Jurkat, Clone E6-1 (cell line): Measurements from ENCODE around the gene KIRREL3.

Source experiments
- DNase-seq: peaks from one replicate; pipeline ENCODE4 v3.0.0-alpha.2; 2011; ENCODE audit warnings: low read depth, low spot score
- H3K4me3 ChIP-seq: 2 replicates; pipeline ENCODE4 v1.5.1; 2011; ENCODE audit warnings: mild to moderate bottlenecking, low read length, control low read depth, moderate library complexity

The KIRREL3 gene

DNA sequence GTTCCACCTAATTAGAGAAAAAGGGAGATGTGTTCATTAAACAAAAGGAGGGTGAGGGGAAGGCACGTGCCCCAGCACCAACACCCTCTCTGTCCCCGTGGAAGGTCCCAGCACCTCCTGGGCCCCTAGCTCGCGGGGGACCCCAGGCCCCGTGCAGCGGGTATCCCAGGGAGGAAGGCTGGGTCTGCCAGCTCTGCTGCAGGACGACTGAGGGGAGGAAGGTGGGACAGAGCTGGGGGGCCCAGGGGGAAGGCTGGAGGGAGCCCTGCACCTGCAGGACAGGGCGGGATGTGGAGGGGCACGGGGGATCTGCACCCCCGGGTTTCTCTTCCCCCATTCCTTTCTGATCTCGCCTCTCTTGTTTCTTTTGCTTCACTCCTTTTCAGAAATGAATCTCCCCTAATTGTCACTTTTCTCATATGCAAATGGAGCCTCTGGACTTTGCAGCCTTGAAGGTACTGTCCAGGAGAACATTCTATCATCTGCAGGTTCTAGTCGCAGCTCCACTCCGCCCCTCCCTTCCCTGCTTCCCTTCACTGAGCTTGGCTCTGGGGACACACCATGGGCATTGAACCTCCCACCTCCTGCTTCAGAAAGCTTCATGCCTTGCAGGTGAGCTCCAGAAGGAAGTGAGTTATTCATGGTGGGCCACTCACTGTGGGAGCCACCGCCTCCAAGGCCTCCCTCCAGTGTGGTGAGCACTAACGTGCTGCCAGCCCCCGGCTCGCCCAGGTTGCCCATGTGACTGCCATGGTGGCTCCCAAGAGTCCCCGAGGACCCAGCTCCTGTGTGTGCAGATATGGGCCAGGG, 534.1 kb downstream of the KIRREL3 start:
- DNase-seq, result no peak

DNA sequence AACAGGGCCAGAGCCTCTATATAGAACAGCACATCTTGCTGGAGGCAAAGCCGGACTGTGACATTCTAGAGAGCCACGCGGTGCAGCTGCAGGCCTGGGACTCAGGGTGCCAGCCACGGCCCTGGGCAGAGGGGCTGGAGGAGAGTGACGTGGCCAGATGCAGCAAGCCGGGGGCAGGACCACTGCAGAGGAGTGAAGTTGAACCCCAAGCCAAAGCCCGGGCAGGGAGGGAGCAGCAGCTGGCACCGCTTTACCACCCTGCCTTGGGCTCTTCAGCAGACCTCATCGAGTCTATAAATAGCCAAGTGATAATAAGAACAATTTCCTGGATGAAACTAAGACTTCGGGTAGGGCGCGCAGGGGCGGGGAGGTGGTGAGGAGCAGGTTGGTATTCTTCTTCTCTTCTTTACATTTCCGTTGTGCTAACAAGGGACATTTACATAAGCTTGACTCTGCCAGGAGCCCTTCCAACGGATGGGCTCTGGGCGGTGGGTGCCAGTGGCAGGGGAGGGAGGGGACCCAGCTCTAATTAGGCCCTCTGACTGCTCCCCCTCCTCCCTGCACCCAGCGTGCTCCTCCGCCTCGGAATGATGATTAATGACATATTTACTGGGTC, 534.9 kb downstream of the KIRREL3 start:
- H3K4me3 ChIP-seq, result no peak overlapping the region
- DNase-seq, result peak; percentile 25

More for the DNA sequence above, 534.1 kb downstream of the KIRREL3 start:
- H3K4me3 ChIP-seq, result no peak overlapping the region

DNA sequence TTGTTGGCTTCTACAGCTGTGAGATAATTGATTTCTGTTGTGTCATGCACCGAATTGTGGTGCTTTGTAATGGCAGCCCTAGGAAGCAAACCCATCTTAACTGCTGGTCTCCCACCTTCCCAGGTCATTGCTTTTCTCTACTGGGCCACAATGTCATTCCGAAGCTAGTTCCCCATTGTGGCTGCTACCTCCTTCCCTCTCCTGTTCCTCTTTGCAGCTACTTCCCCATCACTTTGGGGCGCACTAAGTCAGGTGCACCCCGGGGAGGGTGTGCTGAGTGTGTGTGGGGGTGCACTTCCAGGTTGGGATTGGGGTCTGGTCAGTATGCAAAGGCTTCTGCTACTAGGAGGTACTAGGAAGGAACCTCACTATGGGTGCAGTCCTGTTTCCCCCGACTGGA, 535.8 kb downstream of the KIRREL3 start:
- DNase-seq, result no peak
- no peak overlapping the region for H3K4me3 ChIP-seq

DNA sequence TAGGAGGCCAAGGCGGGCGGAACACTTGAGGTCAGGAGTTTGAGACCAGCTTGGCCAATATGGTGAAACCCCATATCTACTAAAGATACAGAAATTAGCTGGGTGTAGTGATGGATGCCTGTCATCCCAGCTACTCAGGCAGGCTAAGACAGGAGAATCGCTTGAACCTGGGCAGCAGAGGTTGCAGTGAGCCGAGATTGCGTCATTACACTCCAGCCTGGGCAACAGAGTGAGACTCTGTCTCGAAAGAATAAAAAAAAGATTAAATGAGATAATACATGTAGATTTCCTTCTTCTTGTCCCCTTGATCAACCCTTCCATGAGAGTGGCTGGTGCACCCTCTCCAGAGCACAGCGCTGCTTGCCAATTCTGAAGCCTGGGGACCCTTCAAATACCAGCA, 538.1 kb downstream of the KIRREL3 start:
- DNase-seq, result no peak
- H3K4me3 ChIP-seq, result no peak overlapping the region

DNA sequence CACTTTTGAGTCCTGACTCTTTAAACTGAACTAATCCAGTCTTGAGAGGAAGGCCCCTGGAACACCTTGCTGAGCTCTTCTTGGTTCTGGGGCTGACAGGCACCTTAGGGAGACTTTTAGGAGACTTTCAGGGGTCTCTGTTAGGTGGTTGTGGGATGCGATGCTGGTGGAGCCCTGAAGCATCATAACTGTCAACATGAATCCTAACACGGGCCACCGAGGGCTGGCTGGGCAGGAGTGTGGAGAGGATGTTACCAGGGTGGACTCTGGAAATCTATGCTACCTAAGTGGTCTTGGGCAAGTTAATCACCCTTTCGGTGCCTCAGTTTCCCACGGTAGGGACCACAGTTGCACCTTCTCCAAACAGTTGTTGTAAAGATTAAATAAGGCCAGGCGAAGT, 538.6 kb downstream of the KIRREL3 start:
- H3K4me3 ChIP-seq, result no peak overlapping the region
- no peak for DNase-seq

DNA sequence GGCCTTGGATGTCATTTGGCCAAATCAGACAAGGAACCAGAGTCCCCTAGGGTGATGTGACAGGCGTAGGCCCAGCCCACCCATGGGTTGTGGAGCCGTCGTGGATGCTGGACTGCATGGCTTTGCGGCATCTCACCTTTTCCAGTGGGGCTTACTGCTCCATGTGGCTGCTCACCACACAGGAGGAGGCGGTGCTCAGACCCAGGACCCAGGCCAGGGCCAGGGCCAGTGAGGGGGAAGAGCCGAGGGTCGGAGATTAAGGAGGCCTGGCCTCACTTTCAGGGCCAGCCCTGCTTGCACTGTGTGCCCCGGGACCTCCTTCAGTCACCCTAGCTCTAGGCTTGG, 539.5 kb downstream of the KIRREL3 start:
- H3K4me3 ChIP-seq, result no peak overlapping the region
- DNase-seq, result no peak

DNA sequence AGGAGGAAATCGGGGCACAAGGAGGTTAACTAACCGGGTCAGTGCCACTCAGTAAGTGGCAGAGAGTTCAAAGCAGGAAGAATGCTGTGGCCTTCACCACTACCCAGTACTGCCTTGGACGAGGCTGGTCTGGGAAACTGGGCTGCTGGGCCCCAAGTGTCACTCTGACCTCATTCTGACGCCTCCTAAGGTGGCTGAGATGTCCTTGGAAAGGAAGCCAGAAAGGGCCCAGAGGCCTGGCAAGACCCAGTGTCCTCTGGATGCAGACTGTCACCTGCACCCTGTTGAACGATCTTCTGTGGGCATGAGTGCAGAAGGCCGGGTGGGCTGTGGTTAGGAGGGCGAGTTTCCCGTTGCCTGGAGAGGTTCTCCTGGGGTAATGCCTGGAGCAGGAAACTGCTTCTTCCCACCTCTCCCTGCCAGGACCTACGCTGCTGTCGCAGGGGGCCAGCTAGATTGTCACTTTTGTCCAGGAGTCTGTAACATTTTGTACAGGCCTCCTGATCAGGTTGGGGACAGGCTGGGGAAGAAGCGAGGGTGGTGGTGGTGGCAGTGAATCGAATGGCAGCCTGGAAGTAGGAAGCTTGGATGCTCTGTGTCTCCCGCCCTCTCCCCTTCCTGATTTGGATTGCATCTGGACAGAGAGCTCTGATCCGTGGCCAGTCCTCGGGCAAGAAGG, 540.0 kb downstream of the KIRREL3 start:
- no peak for DNase-seq
- no peak overlapping the region for H3K4me3 ChIP-seq

DNA sequence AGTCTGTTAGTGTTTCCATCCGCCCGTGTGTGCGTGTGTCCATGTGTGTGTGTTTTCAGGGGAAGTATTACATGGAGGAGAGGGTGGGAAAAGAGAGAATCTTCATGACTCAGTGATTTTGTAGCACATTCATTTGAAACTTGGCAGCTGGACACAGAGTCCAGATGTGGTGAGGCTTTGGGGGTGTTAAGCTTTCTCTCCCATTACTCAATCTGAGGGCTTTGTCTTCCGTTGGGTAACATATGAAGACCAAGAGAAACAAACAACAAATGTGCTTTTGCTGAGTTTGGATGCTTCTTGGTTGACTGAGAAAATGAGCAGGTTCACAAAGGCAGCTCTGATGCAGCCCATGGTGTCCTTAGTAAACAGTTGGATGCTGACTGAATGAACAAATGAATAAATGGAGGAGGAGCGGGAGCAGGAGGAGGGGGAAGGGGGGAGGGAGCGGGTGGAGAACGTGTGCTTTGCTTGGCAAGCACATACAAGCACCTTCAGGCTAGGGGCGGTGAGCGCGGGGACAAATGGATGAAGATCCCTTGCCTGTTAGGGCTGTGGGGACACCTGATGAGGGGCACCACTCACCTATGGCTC, 540.8 kb downstream of the KIRREL3 start:
- no peak for DNase-seq

DNA sequence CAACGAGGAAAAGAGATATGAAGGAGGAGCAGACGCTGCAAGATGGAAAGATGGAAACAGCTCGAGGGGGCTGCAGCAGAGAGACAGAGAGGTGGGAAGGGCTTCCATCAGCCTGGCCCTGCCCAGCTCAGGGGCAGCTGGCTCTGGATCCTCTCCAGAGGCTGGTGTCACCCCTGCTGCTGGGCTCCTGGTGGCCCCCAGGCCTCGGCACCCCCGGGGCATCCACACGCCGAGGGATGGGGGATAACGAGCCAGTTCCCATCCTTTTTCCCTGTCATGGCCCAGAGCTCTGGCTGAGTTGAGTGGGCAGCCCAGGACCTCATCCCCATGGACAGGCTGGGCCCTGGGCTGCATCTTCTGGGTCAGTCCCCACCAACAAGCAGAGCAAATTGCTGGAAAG, 542.8 kb downstream of the KIRREL3 start:
- DNase-seq, result no peak
- no peak overlapping the region for H3K4me3 ChIP-seq

More for the DNA sequence above, 540.8 kb downstream of the KIRREL3 start:
- H3K4me3 ChIP-seq, result no peak overlapping the region

DNA sequence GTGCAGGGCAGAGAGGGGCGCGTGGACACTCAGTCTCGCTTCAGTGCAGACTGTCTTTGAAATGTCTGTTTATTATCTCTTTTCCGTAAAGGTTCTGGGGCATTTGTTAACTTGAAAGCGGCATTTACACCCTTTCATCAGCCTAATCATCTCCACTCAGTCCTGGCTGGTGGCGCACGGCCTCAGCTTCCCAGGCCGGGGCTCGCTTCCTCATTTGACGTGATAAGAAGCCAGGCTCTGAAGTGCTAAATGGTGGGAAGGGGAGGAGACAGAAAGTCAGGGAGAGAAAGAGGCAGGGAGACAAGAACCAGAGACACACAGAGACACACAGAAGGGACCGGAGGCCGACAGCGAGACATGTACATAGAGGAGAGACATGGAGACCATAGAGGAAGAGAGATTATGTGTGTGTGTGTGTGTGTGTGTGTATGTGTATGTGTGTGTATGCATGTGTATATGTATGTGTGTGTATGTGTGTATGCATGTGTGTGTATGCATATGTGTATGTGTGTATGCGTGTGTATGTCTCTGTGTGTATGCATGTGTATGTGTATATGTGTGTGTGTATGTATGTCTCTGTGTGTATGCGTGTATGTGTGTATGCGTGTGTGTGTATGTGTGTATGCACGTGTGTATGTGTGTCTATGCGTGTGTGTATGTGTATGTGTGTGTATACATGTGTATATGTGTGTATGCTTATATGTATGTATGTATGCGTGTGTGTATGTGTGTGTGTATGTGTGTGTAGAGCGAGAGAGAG, 543.6 kb downstream of the KIRREL3 start:
- DNase-seq, result no peak
- no peak overlapping the region for H3K4me3 ChIP-seq

DNA sequence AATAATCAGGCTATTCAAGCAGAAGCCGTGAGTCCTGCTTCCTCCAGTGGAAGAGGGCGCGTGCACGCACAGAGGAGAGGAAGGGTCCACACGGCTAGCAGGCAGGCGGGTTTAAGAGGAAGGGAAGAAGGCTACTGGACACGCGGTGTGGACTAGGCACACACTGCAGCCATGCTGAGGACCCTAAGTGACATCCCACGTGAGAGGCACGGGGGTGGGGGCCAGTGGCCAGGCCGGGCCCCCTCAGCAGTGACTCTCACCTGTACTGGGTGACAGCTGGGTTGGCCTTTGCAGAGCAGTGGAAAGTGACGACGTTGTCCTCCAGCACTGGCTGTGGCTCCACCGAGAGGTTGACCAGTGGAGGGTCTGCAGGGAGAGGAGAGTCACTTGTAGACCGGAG, 544.5 kb downstream of the KIRREL3 start:
- no peak for DNase-seq
- H3K4me3 ChIP-seq, result no peak overlapping the region

DNA sequence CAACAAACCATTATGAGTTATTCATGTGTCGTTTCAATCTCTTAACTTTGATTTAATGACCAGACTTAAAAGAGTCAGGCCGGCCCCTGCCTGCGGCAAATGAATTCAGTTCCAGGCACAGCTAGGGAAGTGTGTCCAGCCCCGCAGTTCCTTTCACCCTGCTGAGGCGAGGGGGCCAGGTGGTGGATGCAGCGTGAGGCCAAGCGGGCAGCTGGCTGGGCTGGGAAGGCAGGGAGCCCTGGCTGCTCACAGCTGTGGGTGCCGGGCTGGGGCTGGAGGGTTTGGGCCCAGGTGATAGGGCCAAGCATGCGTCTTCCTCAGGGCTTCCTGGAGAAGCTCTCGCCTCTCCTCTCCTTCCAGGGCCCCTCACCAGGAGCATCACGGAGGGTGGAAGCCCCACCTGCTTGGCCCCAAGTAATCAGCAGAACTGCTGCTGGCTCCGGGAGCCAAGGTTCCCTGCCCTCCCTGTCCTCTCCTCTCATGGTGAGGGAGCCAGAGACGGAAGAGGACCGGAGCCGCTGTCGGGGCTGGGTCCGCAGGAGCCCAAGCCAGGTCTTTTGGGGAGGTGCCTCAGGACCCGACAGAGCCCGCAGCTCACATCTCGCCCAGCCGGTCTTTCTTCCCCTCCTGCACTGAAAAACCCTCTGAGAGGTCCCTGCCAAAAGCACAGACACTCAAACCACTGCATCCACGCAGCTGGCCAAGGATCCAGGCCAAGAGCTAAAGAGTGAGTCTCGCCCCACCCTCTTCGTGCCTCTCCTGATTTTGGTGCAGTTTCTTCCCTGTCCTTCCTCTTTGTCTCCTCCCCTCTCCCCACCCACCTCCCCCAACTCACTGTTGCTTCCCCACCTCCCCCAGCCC, 548.1 kb downstream of the KIRREL3 start:
- DNase-seq, result no peak
- H3K4me3 ChIP-seq, result no peak overlapping the region

DNA sequence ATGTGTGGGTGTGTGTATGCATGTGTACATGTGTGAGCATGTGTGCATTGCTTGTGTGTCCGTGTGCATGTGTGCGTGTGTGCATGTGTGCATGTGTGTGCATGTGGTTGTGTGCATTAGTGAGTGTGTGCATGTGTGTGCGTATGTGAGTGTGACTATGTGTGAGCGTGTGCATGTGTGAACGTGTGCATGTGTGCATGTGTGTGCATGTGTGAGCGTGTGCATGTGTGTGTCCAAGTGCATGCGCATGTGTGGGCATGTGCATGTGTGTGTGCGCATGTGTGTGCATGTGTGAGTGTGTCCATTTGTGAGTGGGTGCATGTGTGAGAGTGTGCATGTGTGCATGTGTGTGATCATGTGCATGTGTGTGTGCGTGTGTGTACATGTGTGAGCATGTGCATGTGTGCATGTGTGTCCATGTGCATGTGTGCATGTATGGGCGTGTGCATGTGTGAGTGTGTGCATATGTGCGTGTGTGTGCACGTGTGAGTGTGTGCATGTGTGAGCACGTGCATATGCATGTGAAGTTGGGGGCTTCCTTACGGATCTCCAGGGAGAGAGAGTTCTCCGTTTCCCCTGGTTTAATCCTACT, 549.3 kb downstream of the KIRREL3 start:
- no peak overlapping the region for H3K4me3 ChIP-seq

DNA sequence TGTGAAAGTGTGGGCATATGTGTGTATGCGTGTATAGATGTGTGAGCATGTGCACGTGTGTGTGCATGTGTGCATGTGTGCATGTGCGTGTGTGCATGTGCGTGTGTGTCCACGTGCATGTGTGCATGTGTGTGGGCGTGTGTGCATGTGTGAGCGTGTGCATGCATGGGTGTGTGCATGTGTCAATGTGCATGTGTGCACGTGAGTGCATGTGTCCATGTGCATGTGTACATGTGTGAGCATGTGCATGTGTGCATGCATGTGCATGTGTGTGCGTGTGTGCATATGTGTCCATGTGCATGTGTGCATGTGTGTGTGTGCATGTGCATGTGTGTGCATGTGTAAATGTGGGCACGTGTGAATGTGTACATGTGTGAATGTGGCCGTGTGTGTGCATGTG, 549.8 kb downstream of the KIRREL3 start:
- no peak for DNase-seq
- H3K4me3 ChIP-seq, result no peak overlapping the region

More for the DNA sequence above, 549.3 kb downstream of the KIRREL3 start:
- no peak for DNase-seq

DNA sequence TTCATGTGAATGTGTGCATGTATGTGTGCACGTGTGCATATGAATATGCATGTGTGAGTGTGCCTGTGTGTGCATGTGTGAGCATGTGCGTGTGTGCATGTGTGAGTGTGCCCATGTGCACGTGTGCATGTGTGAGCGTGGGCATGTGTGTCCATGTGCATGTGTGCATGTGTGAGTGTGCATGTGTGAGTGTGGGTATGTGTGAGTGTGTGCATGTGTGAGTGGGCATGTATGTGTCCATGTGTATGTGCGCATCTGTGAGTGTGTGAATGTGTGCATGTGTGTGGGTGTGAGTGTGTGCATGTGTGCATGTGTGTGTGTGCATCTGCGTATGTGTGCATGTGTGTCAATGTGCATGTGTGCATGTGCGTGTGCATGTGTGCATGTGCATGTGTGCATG, 550.4 kb downstream of the KIRREL3 start:
- no peak for DNase-seq
- H3K4me3 ChIP-seq, result no peak overlapping the region

DNA sequence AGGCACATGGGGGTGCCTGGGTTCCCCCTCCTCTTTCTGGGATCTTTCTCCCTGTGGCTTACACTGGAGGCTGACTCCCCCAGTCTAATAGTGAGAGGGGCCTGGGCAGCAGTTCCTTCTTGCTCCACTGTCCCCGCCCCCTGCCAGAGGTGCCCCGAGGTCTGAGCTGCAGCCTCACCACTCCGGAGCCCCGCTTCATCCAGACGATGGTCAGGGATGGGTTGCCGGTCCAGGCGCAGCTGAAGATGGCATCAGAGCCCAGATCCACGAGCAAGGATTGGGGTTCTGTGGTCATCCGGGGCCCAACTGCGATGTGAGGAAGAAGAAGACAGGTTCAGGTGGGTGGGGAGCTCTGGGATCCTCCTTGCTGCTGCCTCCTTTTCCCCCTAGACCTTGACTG, 554.0 kb downstream of the KIRREL3 start:
- H3K4me3 ChIP-seq, result no peak overlapping the region
- DNase-seq, result no peak

DNA sequence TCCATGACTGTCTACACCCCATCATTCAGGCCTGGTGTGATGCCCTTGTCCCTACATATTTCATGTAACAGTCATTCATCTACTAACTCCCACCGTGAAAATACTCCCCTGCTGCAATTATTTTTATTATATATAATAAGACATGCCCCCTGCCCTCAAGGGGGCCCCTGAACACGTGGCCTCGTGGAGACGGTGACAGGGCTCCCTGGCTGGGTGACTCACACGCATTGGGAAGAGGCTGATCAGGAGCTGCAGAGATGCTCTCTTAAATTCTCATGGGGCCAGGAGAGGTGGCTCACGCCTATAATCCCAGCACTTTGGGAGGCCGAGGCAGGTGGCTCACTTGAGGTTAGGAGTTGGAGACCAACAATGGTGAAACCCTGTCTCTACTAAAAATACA, 556.5 kb downstream of the KIRREL3 start:
- DNase-seq, result no peak
- H3K4me3 ChIP-seq, result no peak overlapping the region

DNA sequence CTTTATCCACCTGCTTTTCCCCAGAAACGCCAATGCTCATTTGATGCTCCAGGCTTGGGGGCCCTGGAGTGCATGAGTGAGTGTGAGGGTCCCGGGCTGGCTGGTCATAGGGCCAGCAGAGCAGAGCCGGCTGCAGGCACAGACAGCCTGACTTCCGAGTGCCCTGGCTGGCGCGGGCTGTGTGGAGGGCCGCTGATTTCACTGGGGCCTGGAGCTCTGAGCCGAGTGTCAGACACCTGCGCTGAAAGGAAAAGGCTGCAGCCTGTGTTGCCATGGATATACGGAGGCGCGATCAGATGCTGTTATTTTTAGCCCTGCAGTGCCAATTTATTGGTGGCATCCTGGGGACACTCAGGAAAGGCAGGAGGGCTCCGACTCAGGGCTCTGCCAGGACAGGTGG, 557.5 kb downstream of the KIRREL3 start:
- H3K4me3 ChIP-seq, result no peak overlapping the region
- DNase-seq, result no peak
